Tibial nerve (tissue), 4 donors: Measurements from ENCODE around the gene KCNK2.

ENCODE experiments used
- CTCF ChIP-seq, 5 experiments: fragments of 200-600 bp in 3 of 5; fragments of 450-650 bp in 2 of 5; sonication (generic) in 3 of 5; IDR thresholded peaks; one replicate each; pipeline ENCODE4 v1.5.1; 2016 to 2019; ENCODE audit warnings: antibody characterized with exemption in 5 of 5, mild to moderate bottlenecking in 3 of 5, moderate library complexity in 2 of 5
- EP300 ChIP-seq, 2 donors: sonication (generic); formaldehyde crosslinking; IDR thresholded peaks; one replicate each; pipeline ENCODE4 v1.6.1; 2017; ENCODE audit warnings: antibody characterized with exemption in 2 of 2, mild to moderate bottlenecking in 1 of 2
- POLR2A ChIP-seq, 2 donors: fragments of 450-650 bp; IDR thresholded peaks; one replicate each; pipeline ENCODE4 v1.6.1; 2017; ENCODE audit warnings: antibody characterized with exemption in 2 of 2, mild to moderate bottlenecking in 2 of 2, moderate library complexity in 2 of 2

GRCh38 chr1:215032911-215033526 lies 49.5 kb upstream of the KCNK2 start:
- TF ChIP-seq POLR2A (IDR thresholded peaks at IDR 0.05), result no peak
- TF ChIP-seq CTCF (IDR thresholded peaks at IDR 0.05), result no peak
- TF ChIP-seq EP300 (IDR thresholded peaks at IDR 0.05), result no peak
